CD14-positive monocyte (primary cell): ENCODE results near the gene CHN1. TPM values are rescaled to one million over a fixed set of nuclear protein-coding genes. Genes with fewer than 3 reads are reported as not detected.

ENCODE experiments used
- DNase-seq, 3 donors: peaks; one replicate each; pipeline ENCODE4 v3.0.0-alpha.2; 2011 to 2022
- H2AFZ ChIP-seq: 2 replicates; pipeline ENCODE4 v1.6.0; 2012; ENCODE audit warnings: mild to moderate bottlenecking, low read depth, low read length, inconsistent platforms; ENCODE audit not compliant: insufficient read depth, poor library complexity, severe bottlenecking
- H3K27ac ChIP-seq, 2 donors: 1 replicate in 1 of 2; 2 replicates in 1 of 2; pipeline ENCODE4 v1.5.1; 2012 to 2013; ENCODE audit warnings: low read length in 2 of 2, control low read depth in 1 of 2, inconsistent platforms in 1 of 2, low read depth in 1 of 2, mild to moderate bottlenecking in 1 of 2
- H3K27me3 ChIP-seq, 2 donors: one replicate each; pipeline versions ENCODE4 v1.6.0 to v1.6.1; 2011 to 2013; ENCODE audit warnings: low read length in 2 of 2; ENCODE audit not compliant: control insufficient read depth in 2 of 2, insufficient read depth in 2 of 2
- H3K36me3 ChIP-seq, 2 donors: replicated peaks in 1 of 2; 1 replicate in 1 of 2; 2 replicates in 1 of 2; pipeline versions ENCODE4 v1.5.1 to v1.6.1; 2012 to 2013; ENCODE audit warnings: low read length in 2 of 2, control low read depth in 1 of 2, inconsistent platforms in 1 of 2, mild to moderate bottlenecking in 1 of 2; ENCODE audit not compliant: insufficient read depth in 2 of 2, control insufficient read depth in 1 of 2
- H3K4me1 ChIP-seq, 2 donors: 1 replicate in 1 of 2; 2 replicates in 1 of 2; pipeline versions ENCODE4 v1.5.1 to v1.6.1; 2012 to 2013; ENCODE audit warnings: low read length in 2 of 2, control low read depth in 1 of 2, inconsistent platforms in 1 of 2, mild to moderate bottlenecking in 1 of 2, moderate library complexity in 1 of 2; ENCODE audit not compliant: insufficient read depth in 2 of 2, control insufficient read depth in 1 of 2
- H3K4me2 ChIP-seq: replicated peaks from 2 replicates; pipeline ENCODE3; 2012; ENCODE audit warnings: low read length, moderate library complexity, mild to moderate bottlenecking; ENCODE audit not compliant: poor library complexity, severe bottlenecking; ENCODE audit errors: extremely low read depth
- H3K4me3 ChIP-seq, 3 experiments: fragments of 200-600 bp in 1 of 3; sonication (generic) in 1 of 3; replicated peaks in 1 of 3; 1 replicate in 2 of 3; 2 replicates in 1 of 3; pipeline ENCODE4 v1.5.1; 2011 to 2013; ENCODE audit warnings: low read length in 3 of 3, mild to moderate bottlenecking in 3 of 3, control low read depth in 2 of 3, low read depth in 2 of 3, inconsistent platforms in 1 of 3, moderate library complexity in 1 of 3
- H3K79me2 ChIP-seq: 2 replicates; pipeline ENCODE4 v1.6.0; 2012; ENCODE audit warnings: mild to moderate bottlenecking, control low read depth, inconsistent platforms, low read length, moderate library complexity; ENCODE audit not compliant: insufficient read depth
- H3K9ac ChIP-seq: 2 replicates; pipeline ENCODE4 v1.6.0; 2017; ENCODE audit warnings: low read length, mild to moderate bottlenecking; ENCODE audit not compliant: insufficient read depth, poor library complexity, severe bottlenecking
- H3K9me3 ChIP-seq, 2 donors: replicated peaks in 1 of 2; 1 replicate in 1 of 2; 2 replicates in 1 of 2; pipeline versions ENCODE4 v1.5.1 to v1.6.1; 2012 to 2013; ENCODE audit warnings: low read length in 2 of 2, control low read depth in 1 of 2; ENCODE audit not compliant: control insufficient read depth in 1 of 2, insufficient read depth in 1 of 2
- H4K20me1 ChIP-seq: 2 replicates; pipeline ENCODE4 v1.6.0; 2012; ENCODE audit warnings: mild to moderate bottlenecking, low read length, control low read depth, moderate library complexity; ENCODE audit not compliant: insufficient read depth
- H3K27ac Mint-ChIP-seq, 7 donors: one replicate each; pipeline ENCODE4 v1.8.0; 2020; ENCODE audit warnings: mild to moderate bottlenecking in 7 of 7, mixed read lengths in 7 of 7, moderate library complexity in 6 of 7, inconsistent platforms in 2 of 7
- H3K27me3 Mint-ChIP-seq, 3 donors: one replicate each; pipeline ENCODE4 v1.8.0; 2021 to 2022; ENCODE audit warnings: low read depth in 3 of 3, mild to moderate bottlenecking in 3 of 3, mixed read lengths in 3 of 3, moderate library complexity in 3 of 3, inconsistent platforms in 1 of 3
- H3K36me3 Mint-ChIP-seq, 2 donors: one replicate each; pipeline ENCODE4 v1.8.0; 2020; ENCODE audit warnings: mixed read lengths in 2 of 2, inconsistent platforms in 1 of 2, mild to moderate bottlenecking in 1 of 2
- H3K4me1 Mint-ChIP-seq: one replicate; pipeline ENCODE4 v1.8.0; 2020; ENCODE audit warnings: mild to moderate bottlenecking, mixed read lengths
- H3K4me3 Mint-ChIP-seq, 2 donors: one replicate each; pipeline ENCODE4 v1.8.0; 2020; ENCODE audit warnings: mild to moderate bottlenecking in 2 of 2, mixed read lengths in 2 of 2, moderate library complexity in 1 of 2
- H3K9me3 Mint-ChIP-seq, 7 donors: one replicate each; pipeline ENCODE4 v1.8.0; 2020 to 2022; ENCODE audit warnings: mixed read lengths in 7 of 7, mild to moderate bottlenecking in 6 of 7, moderate library complexity in 6 of 7, inconsistent platforms in 2 of 7
- WGBS: methylation state at CpG from one replicate; pipeline ENCODE4 v1.1.5; 2013; ENCODE audit warnings: missing lambda C conversion rate; ENCODE audit not compliant: insufficient coverage; 5-methylcytosine and 5-hydroxymethylcytosine counted together
- intact Hi-C, 2 donors: fragments of 100-400 bp; cut with micrococcal nuclease; formaldehyde crosslinking; loops; one replicate each; pipeline versions ENCODE4 v1.15.0 to v1.15.1; 2023
- polyA plus RNA-seq, 3 donors: library from polyadenylated mRNA; depleted of rRNA in 1 of 3; unstranded in 2 of 3; stranded (reverse) in 1 of 3; fragments of 300-500 nt in 2 of 3; fragments of >200 nt in 1 of 3; fragmentation: Illumina TruSeq in 2 of 3; gene quantifications; 1 replicate in 2 of 3; 2 replicates in 1 of 3; pipeline ENCODE4 v1.2.3, GENCODE V29; 2012 to 2021
- TF ChIP-seq, protein P1 (sequence below): fragments of 200-600 bp; IDR thresholded peaks from one replicate; pipeline ENCODE4 v1.8.0; 2022; ENCODE audit warnings: antibody characterized with exemption, mild to moderate bottlenecking

Gene CHN1
- polyA plus RNA-seq, 3 donors = 0.36 TPM; not detected in 2

- peaks cover 58 to 76% (median 63%) of the 10 kb centered on the region in 3 donors for H3K27me3 Mint-ChIP-seq
- Histone ChIP-seq H3K79me2 (no peaks in the 10 kb centered on the region), H3K36me3 (no peaks in the 10 kb centered on the region), H2AFZ (no peak overlapping the region), H3K9ac (no peak overlapping the region), H3K27me3 (peaks cover 72 to 77% of the 10 kb centered on the region in 2 donors), H4K20me1 (no peaks in the 10 kb centered on the region), H3K4me3 (no peak overlapping the region), H3K9me3 (peaks cover 0 to 22% of the 10 kb centered on the region in 2 donors), H3K4me1 (peaks cover 8 to 9% of the 10 kb centered on the region in 2 donors), H3K27ac (no peak overlapping the region), H3K4me2 (no peak overlapping the region)
- no peak overlapping the region for H3K27ac Mint-ChIP-seq
- peaks cover 4% of the 10 kb centered on the region for H3K4me1 Mint-ChIP-seq
- H3K36me3 Mint-ChIP-seq = peaks cover 4% of the 10 kb centered on the region in 2 donors
- DNase-seq = no peak
- H3K4me3 Mint-ChIP-seq = peak overlapping the region in 1 of 2 donors; percentile 54
- 80% methylated on average over 1 of the region's 3 CpGs for WGBS
- H3K9me3 Mint-ChIP-seq = peaks cover 0 to 5% (median 2%) of the 10 kb centered on the region in 7 donors
- intact Hi-C loops = no loop called here
- TF ChIP-seq, protein P1, sequence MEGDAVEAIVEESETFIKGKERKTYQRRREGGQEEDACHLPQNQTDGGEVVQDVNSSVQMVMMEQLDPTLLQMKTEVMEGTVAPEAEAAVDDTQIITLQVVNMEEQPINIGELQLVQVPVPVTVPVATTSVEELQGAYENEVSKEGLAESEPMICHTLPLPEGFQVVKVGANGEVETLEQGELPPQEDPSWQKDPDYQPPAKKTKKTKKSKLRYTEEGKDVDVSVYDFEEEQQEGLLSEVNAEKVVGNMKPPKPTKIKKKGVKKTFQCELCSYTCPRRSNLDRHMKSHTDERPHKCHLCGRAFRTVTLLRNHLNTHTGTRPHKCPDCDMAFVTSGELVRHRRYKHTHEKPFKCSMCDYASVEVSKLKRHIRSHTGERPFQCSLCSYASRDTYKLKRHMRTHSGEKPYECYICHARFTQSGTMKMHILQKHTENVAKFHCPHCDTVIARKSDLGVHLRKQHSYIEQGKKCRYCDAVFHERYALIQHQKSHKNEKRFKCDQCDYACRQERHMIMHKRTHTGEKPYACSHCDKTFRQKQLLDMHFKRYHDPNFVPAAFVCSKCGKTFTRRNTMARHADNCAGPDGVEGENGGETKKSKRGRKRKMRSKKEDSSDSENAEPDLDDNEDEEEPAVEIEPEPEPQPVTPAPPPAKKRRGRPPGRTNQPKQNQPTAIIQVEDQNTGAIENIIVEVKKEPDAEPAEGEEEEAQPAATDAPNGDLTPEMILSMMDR = no peak
Measured at GRCh38 chr2:175007510-175007909, 2.3 kb upstream of the CHN1 start.

DNA sequence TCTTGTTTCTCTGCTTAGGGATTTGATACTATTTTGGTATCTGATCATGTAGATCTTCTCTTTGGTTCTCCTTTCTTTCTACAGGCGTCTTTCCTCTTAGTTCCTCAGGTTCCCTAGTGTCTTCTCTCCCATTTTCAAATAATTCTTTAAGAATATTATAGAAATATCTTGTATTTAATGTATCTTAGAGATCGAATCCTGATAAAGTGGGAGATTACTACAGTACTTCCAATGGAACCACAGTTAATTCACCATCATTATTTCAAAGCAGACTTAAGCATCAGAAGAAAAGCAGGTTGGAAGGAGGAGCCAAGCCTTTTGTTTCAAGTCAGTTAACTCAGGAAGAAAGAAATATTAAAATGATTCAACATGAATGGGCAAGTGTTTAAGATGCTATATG, 1.1 kb upstream of the CHN1 start:
- H3K36me3 Mint-ChIP-seq = peaks cover 4% of the 10 kb centered on the region in 2 donors
- no CpG with 5 or more reads among the region's 2 CpGs for WGBS

More for the DNA sequence above, 1.1 kb upstream of the CHN1 start:
- Histone ChIP-seq H3K9me3 (peaks cover 0 to 22% of the 10 kb centered on the region in 2 donors), H3K79me2 (no peaks in the 10 kb centered on the region), H3K9ac (no peak overlapping the region), H3K4me3 (no peak overlapping the region), H3K27ac (no peak overlapping the region), H2AFZ (no peak overlapping the region), H3K4me1 (peaks cover 8 to 9% of the 10 kb centered on the region in 2 donors), H4K20me1 (no peaks in the 10 kb centered on the region), H3K27me3 (peaks cover 75 to 81% of the 10 kb centered on the region in 2 donors), H3K4me2 (no peak overlapping the region), H3K36me3 (no peaks in the 10 kb centered on the region)
- H3K4me3 Mint-ChIP-seq = peak overlapping the region in 1 of 2 donors; percentile 78
- TF ChIP-seq, protein P1 = no peak
- H3K4me1 Mint-ChIP-seq = peaks cover 4% of the 10 kb centered on the region
- H3K27me3 Mint-ChIP-seq = peaks cover 63 to 82% (median 68%) of the 10 kb centered on the region in 3 donors
- no peak for DNase-seq
- intact Hi-C loops = no loop called here
- H3K27ac Mint-ChIP-seq = no peak overlapping the region
- H3K9me3 Mint-ChIP-seq = peaks cover 0 to 8% (median 2%) of the 10 kb centered on the region in 7 donors
